CD14-positive monocyte (primary cell): ENCODE measurements around the gene ANKRD27. TPM values are rescaled to one million over a fixed set of nuclear protein-coding genes. Genes with fewer than 3 reads are reported as not detected.
"Not testable (repeated sequence)": the region's sequence is repeated elsewhere in the genome, so short reads cannot be mapped to it uniquely, and the experiment has no call there.

ENCODE experiments used
- DNase-seq, 3 donors: peaks; one replicate each; pipeline ENCODE4 v3.0.0-alpha.2; 2011 to 2022
- H2AFZ ChIP-seq: 2 replicates; pipeline ENCODE4 v1.6.0; 2012; ENCODE audit warnings: mild to moderate bottlenecking, low read depth, low read length, inconsistent platforms; ENCODE audit not compliant: insufficient read depth, poor library complexity, severe bottlenecking
- H3K27ac ChIP-seq, 2 donors: 1 replicate in 1 of 2; 2 replicates in 1 of 2; pipeline ENCODE4 v1.5.1; 2012 to 2013; ENCODE audit warnings: low read length in 2 of 2, control low read depth in 1 of 2, inconsistent platforms in 1 of 2, low read depth in 1 of 2, mild to moderate bottlenecking in 1 of 2
- H3K27me3 ChIP-seq, 2 donors: one replicate each; pipeline versions ENCODE4 v1.6.0 to v1.6.1; 2011 to 2013; ENCODE audit warnings: low read length in 2 of 2; ENCODE audit not compliant: control insufficient read depth in 2 of 2, insufficient read depth in 2 of 2
- H3K36me3 ChIP-seq, 2 donors: replicated peaks in 1 of 2; 1 replicate in 1 of 2; 2 replicates in 1 of 2; pipeline versions ENCODE4 v1.5.1 to v1.6.1; 2012 to 2013; ENCODE audit warnings: low read length in 2 of 2, control low read depth in 1 of 2, inconsistent platforms in 1 of 2, mild to moderate bottlenecking in 1 of 2; ENCODE audit not compliant: insufficient read depth in 2 of 2, control insufficient read depth in 1 of 2
- H3K4me1 ChIP-seq, 2 donors: 1 replicate in 1 of 2; 2 replicates in 1 of 2; pipeline versions ENCODE4 v1.5.1 to v1.6.1; 2012 to 2013; ENCODE audit warnings: low read length in 2 of 2, control low read depth in 1 of 2, inconsistent platforms in 1 of 2, mild to moderate bottlenecking in 1 of 2, moderate library complexity in 1 of 2; ENCODE audit not compliant: insufficient read depth in 2 of 2, control insufficient read depth in 1 of 2
- H3K4me2 ChIP-seq: replicated peaks from 2 replicates; pipeline ENCODE3; 2012; ENCODE audit warnings: low read length, moderate library complexity, mild to moderate bottlenecking; ENCODE audit not compliant: poor library complexity, severe bottlenecking; ENCODE audit errors: extremely low read depth
- H3K4me3 ChIP-seq, 3 experiments: fragments of 200-600 bp in 1 of 3; sonication (generic) in 1 of 3; replicated peaks in 1 of 3; 1 replicate in 2 of 3; 2 replicates in 1 of 3; pipeline ENCODE4 v1.5.1; 2011 to 2013; ENCODE audit warnings: low read length in 3 of 3, mild to moderate bottlenecking in 3 of 3, control low read depth in 2 of 3, low read depth in 2 of 3, inconsistent platforms in 1 of 3, moderate library complexity in 1 of 3
- H3K79me2 ChIP-seq: 2 replicates; pipeline ENCODE4 v1.6.0; 2012; ENCODE audit warnings: mild to moderate bottlenecking, control low read depth, inconsistent platforms, low read length, moderate library complexity; ENCODE audit not compliant: insufficient read depth
- H3K9ac ChIP-seq: 2 replicates; pipeline ENCODE4 v1.6.0; 2017; ENCODE audit warnings: low read length, mild to moderate bottlenecking; ENCODE audit not compliant: insufficient read depth, poor library complexity, severe bottlenecking
- H3K9me3 ChIP-seq, 2 donors: replicated peaks in 1 of 2; 1 replicate in 1 of 2; 2 replicates in 1 of 2; pipeline versions ENCODE4 v1.5.1 to v1.6.1; 2012 to 2013; ENCODE audit warnings: low read length in 2 of 2, control low read depth in 1 of 2; ENCODE audit not compliant: control insufficient read depth in 1 of 2, insufficient read depth in 1 of 2
- H4K20me1 ChIP-seq: 2 replicates; pipeline ENCODE4 v1.6.0; 2012; ENCODE audit warnings: mild to moderate bottlenecking, low read length, control low read depth, moderate library complexity; ENCODE audit not compliant: insufficient read depth
- H3K27ac Mint-ChIP-seq, 7 donors: one replicate each; pipeline ENCODE4 v1.8.0; 2020; ENCODE audit warnings: mild to moderate bottlenecking in 7 of 7, mixed read lengths in 7 of 7, moderate library complexity in 6 of 7, inconsistent platforms in 2 of 7
- H3K27me3 Mint-ChIP-seq, 3 donors: one replicate each; pipeline ENCODE4 v1.8.0; 2021 to 2022; ENCODE audit warnings: low read depth in 3 of 3, mild to moderate bottlenecking in 3 of 3, mixed read lengths in 3 of 3, moderate library complexity in 3 of 3, inconsistent platforms in 1 of 3
- H3K36me3 Mint-ChIP-seq, 2 donors: one replicate each; pipeline ENCODE4 v1.8.0; 2020; ENCODE audit warnings: mixed read lengths in 2 of 2, inconsistent platforms in 1 of 2, mild to moderate bottlenecking in 1 of 2
- H3K4me1 Mint-ChIP-seq: one replicate; pipeline ENCODE4 v1.8.0; 2020; ENCODE audit warnings: mild to moderate bottlenecking, mixed read lengths
- H3K4me3 Mint-ChIP-seq, 2 donors: one replicate each; pipeline ENCODE4 v1.8.0; 2020; ENCODE audit warnings: mild to moderate bottlenecking in 2 of 2, mixed read lengths in 2 of 2, moderate library complexity in 1 of 2
- H3K9me3 Mint-ChIP-seq, 7 donors: one replicate each; pipeline ENCODE4 v1.8.0; 2020 to 2022; ENCODE audit warnings: mixed read lengths in 7 of 7, mild to moderate bottlenecking in 6 of 7, moderate library complexity in 6 of 7, inconsistent platforms in 2 of 7
- WGBS: methylation state at CpG from one replicate; pipeline ENCODE4 v1.1.5; 2013; ENCODE audit warnings: missing lambda C conversion rate; ENCODE audit not compliant: insufficient coverage; 5-methylcytosine and 5-hydroxymethylcytosine counted together
- intact Hi-C, 2 donors: fragments of 100-400 bp; cut with micrococcal nuclease; formaldehyde crosslinking; loops; one replicate each; pipeline versions ENCODE4 v1.15.0 to v1.15.1; 2023
- polyA plus RNA-seq, 3 donors: library from polyadenylated mRNA; depleted of rRNA in 1 of 3; unstranded in 2 of 3; stranded (reverse) in 1 of 3; fragments of 300-500 nt in 2 of 3; fragments of >200 nt in 1 of 3; fragmentation: Illumina TruSeq in 2 of 3; gene quantifications; 1 replicate in 2 of 3; 2 replicates in 1 of 3; pipeline ENCODE4 v1.2.3, GENCODE V29; 2012 to 2021

Gene ANKRD27
- polyA plus RNA-seq, 3 donors = 8.7 to 17.5 (median 14.5) TPM

DNA sequence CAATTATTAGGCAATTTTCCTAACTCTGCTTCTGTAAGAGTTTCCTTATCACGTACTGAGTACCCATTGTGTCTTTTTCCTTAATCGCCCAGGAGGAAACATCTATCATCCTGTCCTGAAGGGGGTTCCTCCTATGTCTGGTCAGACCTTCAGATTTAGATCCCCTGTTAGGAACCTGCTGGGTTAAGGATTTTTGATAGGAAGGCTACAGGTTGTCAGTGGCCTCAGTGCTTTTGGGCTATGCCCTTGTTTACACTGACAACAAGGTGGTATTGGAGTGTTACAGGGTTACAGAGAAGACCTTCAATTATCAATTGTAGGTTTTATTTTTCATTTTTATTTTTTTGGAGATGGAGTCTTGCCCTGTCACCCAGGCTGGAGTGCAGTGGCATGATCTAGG, 19.9 kb upstream of the ANKRD27 start:
- H2AFZ ChIP-seq, H3K9me3 ChIP-seq, H3K9ac ChIP-seq, DNase-seq, H3K27me3 ChIP-seq, H3K27me3 Mint-ChIP-seq: not testable (repeated sequence)
- Histone ChIP-seq H3K79me2 (peaks cover 68% of the 10 kb centered on the region), H3K27ac (peak overlapping the region in 1 of 2 donors; percentile 74), H4K20me1 (peaks cover 53% of the 10 kb centered on the region), H3K4me1 (peaks cover 62 to 67% of the 10 kb centered on the region in 2 donors), H3K36me3 (peaks cover 11 to 26% of the 10 kb centered on the region in 2 donors), H3K4me3 (peak overlapping the region in 1 of 3 experiments; percentile 82), H3K4me2 (peak overlapping the region; percentile 15)
- H3K4me1 Mint-ChIP-seq = peaks cover 71% of the 10 kb centered on the region
- intact Hi-C loops = loop anchor here in 1 of 2 donors (10.0 kb wide), 1 partner anchor 680 kb away; the partner anchor contains the start of gene CEBPG
- H3K4me3 Mint-ChIP-seq = peak overlapping the region in 1 of 2 donors; percentile 77
- no CpG with 5 or more reads among the region's 2 CpGs for WGBS
- peaks cover 25 to 35% of the 10 kb centered on the region in 2 donors for H3K36me3 Mint-ChIP-seq
- peaks cover 3 to 16% (median 7%) of the 10 kb centered on the region in 7 donors for H3K9me3 Mint-ChIP-seq
- H3K27ac Mint-ChIP-seq = peak overlapping the region; percentile 37 to 93 (median 68)

GRCh38 chr19:32694316-32694715, 19.3 kb upstream of the ANKRD27 start:
- not testable (repeated sequence) for H3K27me3 ChIP-seq, H3K27me3 Mint-ChIP-seq, H3K9ac ChIP-seq, H2AFZ ChIP-seq, DNase-seq, H3K9me3 ChIP-seq
- peaks cover 48% of the 10 kb centered on the region for H4K20me1 ChIP-seq
- peaks cover 7 to 21% of the 10 kb centered on the region in 2 donors for H3K36me3 ChIP-seq
- Mint-ChIP-seq H3K9me3 (peaks cover 0 to 13% (median 4%) of the 10 kb centered on the region in 7 donors), H3K4me1 (peaks cover 74% of the 10 kb centered on the region), H3K4me3 (peak overlapping the region; percentile 83 to 95), H3K27ac (peak overlapping the region; percentile 82 to 93 (median 87)), H3K36me3 (peaks cover 20 to 30% of the 10 kb centered on the region in 2 donors)
- peak overlapping the region; percentile 98 for H3K4me2 ChIP-seq
- intact Hi-C loops = loop anchor here in 1 of 2 donors (10.0 kb wide), 1 partner anchor 680 kb away; the partner anchor contains the start of gene CEBPG
- H3K79me2 ChIP-seq = peaks cover 63% of the 10 kb centered on the region
- H3K4me3 ChIP-seq = peak overlapping the region in 1 of 3 experiments; percentile 82
- H3K27ac ChIP-seq = peak overlapping the region; percentile 40 to 74
- peaks cover 62 to 67% of the 10 kb centered on the region in 2 donors for H3K4me1 ChIP-seq
- 88% methylated on average over 1 of the region's 2 CpGs for WGBS

DNA sequence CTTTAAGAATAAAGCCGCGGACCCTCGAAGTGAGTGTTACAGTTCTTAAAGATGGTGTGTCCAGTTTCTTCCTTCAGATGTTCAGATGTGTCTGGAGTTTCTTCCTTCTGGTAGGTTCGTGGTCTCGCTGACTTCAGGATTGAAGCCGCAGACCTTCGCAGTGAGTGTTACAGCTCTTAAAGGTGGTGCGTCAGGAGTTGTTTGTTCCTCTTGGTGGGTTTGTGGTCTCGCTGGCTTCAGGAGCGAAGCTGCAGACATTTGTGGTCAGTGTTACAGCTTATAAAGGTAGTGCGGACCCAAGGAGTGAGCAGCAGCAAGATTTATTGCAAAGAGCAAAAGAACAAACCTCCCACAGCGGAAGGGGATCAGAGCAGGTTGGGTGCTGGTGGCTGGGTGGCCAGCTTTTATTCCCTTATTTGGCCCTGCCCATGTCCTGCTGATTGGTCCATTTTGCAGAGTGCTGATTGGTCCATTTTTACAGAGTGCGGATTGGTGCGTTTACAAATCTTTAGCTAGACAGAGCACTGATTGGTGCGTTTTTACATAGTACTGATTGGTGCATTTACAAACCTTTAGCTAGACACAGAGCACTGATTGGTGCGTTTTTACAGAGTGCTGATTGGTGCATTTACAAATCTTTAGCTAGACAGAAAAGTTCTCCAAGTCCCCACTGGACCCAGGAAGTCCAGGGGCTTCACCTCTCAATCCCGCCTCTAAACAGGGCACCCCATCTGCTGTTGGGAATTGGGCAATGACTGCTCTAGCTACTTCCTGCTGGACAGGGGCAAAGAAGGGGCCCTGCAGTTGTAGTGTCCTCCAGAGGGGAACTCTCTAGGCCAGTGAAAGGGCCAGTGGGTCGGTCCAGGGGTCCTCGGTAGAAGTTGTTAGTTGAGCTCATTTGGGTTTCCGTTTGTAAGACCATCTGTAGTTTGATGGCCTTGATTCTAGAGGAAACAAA, 18.4 kb upstream of the ANKRD27 start:
- 51% methylated on average over 11 of the region's 20 CpGs for WGBS
- peaks cover 48% of the 10 kb centered on the region for H4K20me1 ChIP-seq
- peaks cover under 1 to 12% of the 10 kb centered on the region in 2 donors for H3K36me3 ChIP-seq
- H3K4me1 ChIP-seq = peaks cover 62 to 67% of the 10 kb centered on the region in 2 donors
- H3K79me2 ChIP-seq = peaks cover 54% of the 10 kb centered on the region
- intact Hi-C loops = loop anchor here in 1 of 2 donors (10.0 kb wide), 1 partner anchor 681 kb away; the partner anchor contains the start of gene CEBPG
- H3K27me3 Mint-ChIP-seq, H3K9me3 ChIP-seq, H3K27me3 ChIP-seq: not testable (repeated sequence)
- H3K9ac ChIP-seq = peak overlapping the region; percentile 82
- peaks cover 11 to 21% of the 10 kb centered on the region in 2 donors for H3K36me3 Mint-ChIP-seq
- peaks cover 0 to 11% (median 2%) of the 10 kb centered on the region in 7 donors for H3K9me3 Mint-ChIP-seq
- peak overlapping the region; percentile 83 to 95 for H3K4me3 Mint-ChIP-seq
- peak overlapping the region; percentile 81 for H2AFZ ChIP-seq
- H3K27ac ChIP-seq = peak overlapping the region; percentile 74 to 75
- peak overlapping the region; percentile 57 to 82 (median 71) for H3K4me3 ChIP-seq
- DNase-seq = peak in 2 of 3 donors; percentile 35 to 57
- H3K27ac Mint-ChIP-seq = peak overlapping the region; percentile 82 to 93 (median 88)
- peaks cover 73% of the 10 kb centered on the region for H3K4me1 Mint-ChIP-seq
- H3K4me2 ChIP-seq = peak overlapping the region; percentile 98
